A673 (cell line): ENCODE data around the gene NDUFAF2.

ENCODE experiments used
- CTCF ChIP-seq: fragments of 300-800, 200-600 bp; sonication (generic); conservative IDR thresholded peaks from 2 replicates; pipeline ENCODE4 v1.5.1; 2017; ENCODE audit warnings: low read depth, mild to moderate bottlenecking, antibody characterized with exemption, low read length, moderate library complexity, mixed read lengths
- EZH2 ChIP-seq: fragments of 200-600 bp; sonication (generic); IDR thresholded peaks from 2 replicates; pipeline ENCODE4 v1.6.1; 2017; ENCODE audit warnings: borderline replicate concordance, low read depth, mild to moderate bottlenecking, mixed read lengths, antibody characterized with exemption, low read length; ENCODE audit not compliant: poor library complexity, severe bottlenecking

- no peak for TF ChIP-seq CTCF
- no peak for TF ChIP-seq EZH2
Measured at GRCh38 chr5:61171479-61171878, 226.5 kb downstream of the NDUFAF2 start.
